ENCODE data around the gene TSTD1.

TSTD1 gene

GRCh38 chr1:161054232-161054631 is 15.5 kb upstream of the TSTD1 start:
- no peak for DNase-seq (ENCODE audit: low read depth)
- no peak for TF ChIP-seq CTCF (conservative IDR thresholded peaks at IDR 0.05; ENCODE audit: low read depth, low read length)
- H3K4me3 ChIP-seq (ENCODE audit: low read length), result no peak overlapping the region

GRCh38 chr1:161052899-161053298 is 14.1 kb upstream of the TSTD1 start:
- TF ChIP-seq CTCF (conservative IDR thresholded peaks at IDR 0.05; ENCODE audit: low read depth, low read length), result no peak
- H3K4me3 ChIP-seq (ENCODE audit: low read length), result no peak overlapping the region
- no peak for DNase-seq (ENCODE audit: low read depth)

- TF ChIP-seq CTCF (conservative IDR thresholded peaks at IDR 0.05; ENCODE audit: low read depth, low read length), result no peak
- no peak overlapping the region for H3K4me3 ChIP-seq (ENCODE audit: low read length)
- no peak for DNase-seq (ENCODE audit: low read depth)
Measured at GRCh38 chr1:161051219-161051618, 12.5 kb upstream of the TSTD1 start.

- no peak for TF ChIP-seq CTCF (conservative IDR thresholded peaks at IDR 0.05; ENCODE audit: low read depth, low read length)
- H3K4me3 ChIP-seq (ENCODE audit: low read length), result no peak overlapping the region
- DNase-seq (ENCODE audit: low read depth), result no peak
Measured at GRCh38 chr1:161048949-161049722, 10.4 kb upstream of the TSTD1 start.

GRCh38 chr1:161047436-161048420 is 9.0 kb upstream of the TSTD1 start:
- TF ChIP-seq CTCF (conservative IDR thresholded peaks at IDR 0.05; ENCODE audit: low read depth, low read length), result no peak
- DNase-seq (ENCODE audit: low read depth), result no peak
- H3K4me3 ChIP-seq (ENCODE audit: low read length), result no peak overlapping the region

- no peak for DNase-seq (ENCODE audit: low read depth)
- no peak for TF ChIP-seq CTCF (conservative IDR thresholded peaks at IDR 0.05; ENCODE audit: low read depth, low read length)
- H3K4me3 ChIP-seq (ENCODE audit: low read length), result peak overlapping the region; percentile 95
Measured at GRCh38 chr1:161046605-161047228, 8.0 kb upstream of the TSTD1 start.
